Natural killer cell (primary cell): Measurements from ENCODE around the gene PROCA1. TPM values are rescaled to one million over a fixed set of nuclear protein-coding genes. Genes with fewer than 3 reads are reported as not detected.

ENCODE experiments used
- ATAC-seq, 3 donors: fragments of 150-1000 bp in 2 of 3; fragments of 200-7000 bp in 1 of 3; cut with Tn5 transposase; 1 replicate in 1 of 3; 2 replicates in 2 of 3; pipeline ENCODE4 v1.10.0; 2021; ENCODE audit warnings: mild to moderate bottlenecking in 2 of 3, moderate library complexity in 2 of 3
- DNase-seq, 2 donors: peaks; one replicate each; pipeline versions ENCODE4 v3.0.0 to v3.0.0-alpha.2; 2013 to 2021; ENCODE audit warnings: mixed read lengths in 1 of 2
- H3K27ac ChIP-seq: one replicate; pipeline ENCODE4 v1.5.1; 2013; ENCODE audit warnings: mild to moderate bottlenecking, low read length
- H3K27me3 ChIP-seq: one replicate; pipeline ENCODE4 v1.6.1; 2013; ENCODE audit warnings: low read length; ENCODE audit not compliant: control insufficient read depth, insufficient read depth
- H3K36me3 ChIP-seq: one replicate; pipeline ENCODE4 v1.6.1; 2013; ENCODE audit warnings: low read length; ENCODE audit not compliant: control insufficient read depth, insufficient read depth
- H3K4me1 ChIP-seq: one replicate; pipeline ENCODE4 v1.6.1; 2013; ENCODE audit warnings: low read length; ENCODE audit not compliant: control insufficient read depth, insufficient read depth
- H3K4me3 ChIP-seq: one replicate; pipeline ENCODE4 v1.5.1; 2013; ENCODE audit warnings: low read length
- H3K9me3 ChIP-seq: one replicate; pipeline ENCODE4 v1.6.1; 2013; ENCODE audit warnings: low read length; ENCODE audit not compliant: control insufficient read depth, insufficient read depth
- H3K27ac Mint-ChIP-seq, 2 donors: one replicate each; pipeline ENCODE4 v1.8.0; 2022; ENCODE audit warnings: mild to moderate bottlenecking in 2 of 2, mixed read lengths in 2 of 2, moderate library complexity in 1 of 2
- H3K27me3 Mint-ChIP-seq, 2 donors: one replicate each; pipeline ENCODE4 v1.8.0; 2022; ENCODE audit warnings: low read depth in 2 of 2, mixed read lengths in 2 of 2
- H3K36me3 Mint-ChIP-seq: one replicate; pipeline ENCODE4 v1.8.0; 2022; ENCODE audit warnings: mixed read lengths
- H3K4me1 Mint-ChIP-seq, 2 donors: one replicate each; pipeline ENCODE4 v1.8.0; 2022; ENCODE audit warnings: mixed read lengths in 2 of 2
- H3K4me3 Mint-ChIP-seq: one replicate; pipeline ENCODE4 v1.8.0; 2022; ENCODE audit warnings: mild to moderate bottlenecking, moderate library complexity, mixed read lengths
- H3K9me3 Mint-ChIP-seq, 2 donors: one replicate each; pipeline ENCODE4 v1.8.0; 2022; ENCODE audit warnings: mixed read lengths in 2 of 2
- WGBS: methylation state at CpG from one replicate; pipeline ENCODE4 v1.1.7; 2013; ENCODE audit warnings: missing lambda C conversion rate; ENCODE audit not compliant: insufficient coverage; 5-methylcytosine and 5-hydroxymethylcytosine counted together
- intact Hi-C: fragments of 100-400 bp; cut with micrococcal nuclease; formaldehyde crosslinking; loops from one replicate; pipeline ENCODE4 v1.14.2; 2022
- total RNA-seq, 4 donors: library from RNA; stranded (reverse); fragments of 120-200 nt in 1 of 4; gene quantifications; one replicate each; pipeline versions ENCODE4 v1.2.3 to v1.2.4, GENCODE V29; 2013 to 2022
- TF ChIP-seq, protein P1 (sequence below): fragments of 200-600 bp; IDR thresholded peaks from one replicate; pipeline ENCODE4 v1.8.0; 2022; ENCODE audit warnings: antibody characterized with exemption

Gene PROCA1
- total RNA-seq, 3 donors from 2014 or later (not counting 1 experiment from before 2014, with no cell fraction given): 2.3 to 5.8 (median 3.6) TPM

- no peak for DNase-seq
- ATAC-seq: no peak
- Histone ChIP-seq H3K4me1 (peaks cover 70% of the 10 kb centered on the region), H3K36me3 (no peaks in the 10 kb centered on the region), H3K9me3 (no peaks in the 10 kb centered on the region), H3K27me3 (no peaks in the 10 kb centered on the region), H3K4me3 (no peak overlapping the region), H3K27ac (peak overlapping the region; percentile 53)
- TF ChIP-seq, protein P1, sequence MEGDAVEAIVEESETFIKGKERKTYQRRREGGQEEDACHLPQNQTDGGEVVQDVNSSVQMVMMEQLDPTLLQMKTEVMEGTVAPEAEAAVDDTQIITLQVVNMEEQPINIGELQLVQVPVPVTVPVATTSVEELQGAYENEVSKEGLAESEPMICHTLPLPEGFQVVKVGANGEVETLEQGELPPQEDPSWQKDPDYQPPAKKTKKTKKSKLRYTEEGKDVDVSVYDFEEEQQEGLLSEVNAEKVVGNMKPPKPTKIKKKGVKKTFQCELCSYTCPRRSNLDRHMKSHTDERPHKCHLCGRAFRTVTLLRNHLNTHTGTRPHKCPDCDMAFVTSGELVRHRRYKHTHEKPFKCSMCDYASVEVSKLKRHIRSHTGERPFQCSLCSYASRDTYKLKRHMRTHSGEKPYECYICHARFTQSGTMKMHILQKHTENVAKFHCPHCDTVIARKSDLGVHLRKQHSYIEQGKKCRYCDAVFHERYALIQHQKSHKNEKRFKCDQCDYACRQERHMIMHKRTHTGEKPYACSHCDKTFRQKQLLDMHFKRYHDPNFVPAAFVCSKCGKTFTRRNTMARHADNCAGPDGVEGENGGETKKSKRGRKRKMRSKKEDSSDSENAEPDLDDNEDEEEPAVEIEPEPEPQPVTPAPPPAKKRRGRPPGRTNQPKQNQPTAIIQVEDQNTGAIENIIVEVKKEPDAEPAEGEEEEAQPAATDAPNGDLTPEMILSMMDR: no peak
- H3K27me3 Mint-ChIP-seq: no peaks in the 10 kb centered on the region
- intact Hi-C loops: loop anchor here (5.0 kb wide), 1 partner anchor 187 kb away; no protein-coding TSS in a partner anchor
- WGBS: 76% methylated on average over 10 of the region's 10 CpGs
- no peaks in the 10 kb centered on the region for H3K36me3 Mint-ChIP-seq
- H3K27ac Mint-ChIP-seq: no peak overlapping the region
- H3K4me3 Mint-ChIP-seq: no peak overlapping the region
- no peaks in the 10 kb centered on the region for H3K9me3 Mint-ChIP-seq
- peaks cover 0 to 31% of the 10 kb centered on the region in 2 donors for H3K4me1 Mint-ChIP-seq
These were observed 29.0 kb upstream of the PROCA1 start for GRCh38 chr17:28740406-28741357.

GRCh38 chr17:28738680-28739384 lies 27.1 kb upstream of the PROCA1 start:
- intact Hi-C loops: no loop called here
- TF ChIP-seq, protein P1: no peak
- no peak overlapping the region for H3K4me3 ChIP-seq
- peak; percentile 15 to 46 (median 27) for ATAC-seq
- WGBS: 47% methylated on average over 9 of the region's 10 CpGs
- Mint-ChIP-seq H3K27ac (no peak overlapping the region), H3K4me1 (peaks cover 0 to 17% of the 10 kb centered on the region in 2 donors), H3K27me3 (no peaks in the 10 kb centered on the region), H3K4me3 (no peak overlapping the region), H3K36me3 (no peaks in the 10 kb centered on the region), H3K9me3 (no peaks in the 10 kb centered on the region)
- H3K36me3 ChIP-seq: no peaks in the 10 kb centered on the region
- peaks cover 55% of the 10 kb centered on the region for H3K4me1 ChIP-seq
- H3K27ac ChIP-seq: peak overlapping the region; percentile 91
- no peaks in the 10 kb centered on the region for H3K9me3 ChIP-seq
- H3K27me3 ChIP-seq: no peaks in the 10 kb centered on the region
- DNase-seq: peak in 1 of 2 donors; percentile 85

DNA sequence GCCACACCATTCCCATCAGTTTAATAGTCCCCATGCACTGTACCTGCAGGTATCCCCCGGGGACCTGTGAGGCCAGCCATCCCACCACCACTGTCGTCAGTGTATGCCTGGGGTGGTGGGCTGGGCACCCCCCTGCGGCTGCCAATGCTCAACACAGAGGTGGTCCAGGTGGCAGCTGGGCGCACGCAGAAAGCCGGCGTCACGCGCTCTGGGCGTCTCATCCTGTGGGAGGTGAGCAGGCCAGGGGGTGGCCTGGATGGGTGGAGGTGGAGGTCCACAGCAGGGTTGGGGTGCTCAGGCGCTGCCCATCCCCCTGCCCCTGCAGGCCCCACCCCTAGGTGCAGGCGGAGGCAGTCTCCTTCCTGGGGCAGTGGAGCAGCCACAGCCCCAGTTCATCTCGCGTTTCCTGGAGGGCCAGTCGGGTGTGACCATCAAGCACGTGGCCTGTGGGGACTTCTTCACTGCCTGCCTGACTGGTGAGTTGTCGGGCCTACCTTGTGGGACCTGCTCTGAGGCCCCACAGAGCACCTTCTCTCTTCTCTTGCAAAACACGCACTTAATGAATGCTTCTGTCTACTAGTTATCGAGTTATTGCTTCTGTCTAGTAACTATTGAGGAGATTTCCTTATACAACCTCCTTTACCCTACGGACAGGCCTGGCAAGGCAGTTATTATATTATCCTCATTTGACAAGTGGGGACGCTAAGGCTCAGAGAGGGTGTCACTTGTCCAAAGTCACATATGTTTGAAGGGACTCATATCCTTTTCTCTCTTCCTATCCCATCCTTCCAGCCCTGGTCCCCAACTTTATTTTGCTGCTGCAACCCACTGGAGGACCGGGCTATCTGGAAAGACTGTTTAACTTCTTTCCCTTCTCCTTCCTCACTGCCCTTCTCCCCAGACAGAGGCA lies 26.3 kb upstream of the PROCA1 start:
- Mint-ChIP-seq H3K27me3 (no peaks in the 10 kb centered on the region), H3K4me1 (peaks cover 0 to 11% of the 10 kb centered on the region in 2 donors), H3K36me3 (no peaks in the 10 kb centered on the region), H3K9me3 (no peaks in the 10 kb centered on the region), H3K27ac (no peak overlapping the region), H3K4me3 (no peak overlapping the region)
- Histone ChIP-seq H3K9me3 (no peaks in the 10 kb centered on the region), H3K27ac (peak overlapping the region; percentile 91), H3K4me1 (peaks cover 48% of the 10 kb centered on the region), H3K36me3 (no peaks in the 10 kb centered on the region), H3K4me3 (no peak overlapping the region), H3K27me3 (no peaks in the 10 kb centered on the region)
- TF ChIP-seq, protein P1: no peak
- peak in 1 of 3 donors; percentile 25 for ATAC-seq
- WGBS: 69% methylated on average over 22 of the region's 22 CpGs
- intact Hi-C loops: no loop called here
- no peak for DNase-seq
